ENCODE measurements around the gene HIBADH.

DNA sequence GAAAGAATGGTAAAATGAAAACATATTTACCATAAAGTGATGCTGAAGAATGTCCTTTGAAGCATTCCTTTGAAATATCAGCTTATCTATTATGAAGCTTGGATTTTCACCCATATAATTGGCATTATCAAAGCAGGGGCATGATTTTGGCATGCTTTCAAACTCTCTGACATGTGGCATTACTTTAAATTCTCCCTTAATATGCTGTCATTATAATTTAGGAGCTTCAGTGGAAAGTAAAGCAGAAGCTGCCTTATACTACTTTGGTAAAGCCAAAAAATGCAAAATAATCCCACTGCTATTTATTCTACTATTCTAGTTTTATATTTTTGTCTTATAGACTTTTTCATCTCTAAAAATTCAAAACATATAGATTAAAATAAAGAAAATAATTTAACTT, 28.0 kb upstream of the HIBADH start:
- TF ChIP-seq, protein P1, sequence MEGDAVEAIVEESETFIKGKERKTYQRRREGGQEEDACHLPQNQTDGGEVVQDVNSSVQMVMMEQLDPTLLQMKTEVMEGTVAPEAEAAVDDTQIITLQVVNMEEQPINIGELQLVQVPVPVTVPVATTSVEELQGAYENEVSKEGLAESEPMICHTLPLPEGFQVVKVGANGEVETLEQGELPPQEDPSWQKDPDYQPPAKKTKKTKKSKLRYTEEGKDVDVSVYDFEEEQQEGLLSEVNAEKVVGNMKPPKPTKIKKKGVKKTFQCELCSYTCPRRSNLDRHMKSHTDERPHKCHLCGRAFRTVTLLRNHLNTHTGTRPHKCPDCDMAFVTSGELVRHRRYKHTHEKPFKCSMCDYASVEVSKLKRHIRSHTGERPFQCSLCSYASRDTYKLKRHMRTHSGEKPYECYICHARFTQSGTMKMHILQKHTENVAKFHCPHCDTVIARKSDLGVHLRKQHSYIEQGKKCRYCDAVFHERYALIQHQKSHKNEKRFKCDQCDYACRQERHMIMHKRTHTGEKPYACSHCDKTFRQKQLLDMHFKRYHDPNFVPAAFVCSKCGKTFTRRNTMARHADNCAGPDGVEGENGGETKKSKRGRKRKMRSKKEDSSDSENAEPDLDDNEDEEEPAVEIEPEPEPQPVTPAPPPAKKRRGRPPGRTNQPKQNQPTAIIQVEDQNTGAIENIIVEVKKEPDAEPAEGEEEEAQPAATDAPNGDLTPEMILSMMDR (IDR thresholded peaks at IDR 0.05; ENCODE audit: insufficient read depth, low read length) = no peak
- TF ChIP-seq POLR2AphosphoS5 (IDR thresholded peaks at IDR 0.05; ENCODE audit: low read depth) (no peak), SPI1 (IDR thresholded peaks at IDR 0.05; ENCODE audit: borderline replicate concordance, low read depth) (no peak), GABPA (IDR thresholded peaks at IDR 0.05; ENCODE audit: low read depth) (no peak), REST (IDR thresholded peaks at IDR 0.05; ENCODE audit: insufficient replicate concordance, low read depth) (no peak)
